HG03060 (cell line): Measurements from ENCODE around the gene SMYD3.

Experiments
- ATAC-seq: cut with Tn5 transposase; IDR thresholded peaks from one replicate; pipeline ENCODE4 v1.9.1; 2021; ENCODE audit warnings: low read depth, moderate number of reproducible peaks; ENCODE audit not compliant: unreplicated experiment

The SMYD3 gene

GRCh38 chr1:246476771-246477170 is 30.3 kb downstream of the SMYD3 start:
- no peak for ATAC-seq

GRCh38 chr1:246471688-246472087 is 35.4 kb downstream of the SMYD3 start:
- ATAC-seq = no peak

GRCh38 chr1:246470585-246470984 is 36.5 kb downstream of the SMYD3 start:
- ATAC-seq = no peak

GRCh38 chr1:246462986-246463385 is 44.1 kb downstream of the SMYD3 start:
- no peak for ATAC-seq

- ATAC-seq = no peak
These were observed 46.7 kb downstream of the SMYD3 start for GRCh38 chr1:246460406-246460805.

- no peak for ATAC-seq
These were observed 47.9 kb downstream of the SMYD3 start for GRCh38 chr1:246459221-246459620.

- ATAC-seq = no peak
These were observed 51.6 kb downstream of the SMYD3 start for GRCh38 chr1:246455476-246455875.

GRCh38 chr1:246454655-246455054 is 52.4 kb downstream of the SMYD3 start:
- no peak for ATAC-seq

GRCh38 chr1:246450611-246451251 is 56.3 kb downstream of the SMYD3 start:
- no peak for ATAC-seq

GRCh38 chr1:246448373-246448772 is 58.7 kb downstream of the SMYD3 start:
- ATAC-seq = no peak

GRCh38 chr1:246447501-246447900 is 59.6 kb downstream of the SMYD3 start:
- ATAC-seq = no peak

GRCh38 chr1:246445503-246445902 is 61.6 kb downstream of the SMYD3 start:
- no peak for ATAC-seq

- ATAC-seq = no peak
These were observed 62.5 kb downstream of the SMYD3 start for GRCh38 chr1:246444617-246445016.

GRCh38 chr1:246437961-246438360 is 69.1 kb downstream of the SMYD3 start:
- ATAC-seq = no peak

- ATAC-seq = no peak
These were observed 71.5 kb downstream of the SMYD3 start for GRCh38 chr1:246435421-246436041.

- no peak for ATAC-seq
These were observed 72.7 kb downstream of the SMYD3 start for GRCh38 chr1:246434335-246434734.

GRCh38 chr1:246428542-246429308 is 78.4 kb downstream of the SMYD3 start:
- no peak for ATAC-seq

- ATAC-seq = no peak
These were observed 79.5 kb downstream of the SMYD3 start for GRCh38 chr1:246427611-246428010.

GRCh38 chr1:246425895-246426294 is 81.2 kb downstream of the SMYD3 start:
- ATAC-seq = no peak

GRCh38 chr1:246425139-246425794 is 81.8 kb downstream of the SMYD3 start:
- ATAC-seq = no peak

- no peak for ATAC-seq
These were observed 86.8 kb downstream of the SMYD3 start for GRCh38 chr1:246420300-246420699.
